VCaP (cell line): ENCODE results near the gene PLA2G4A.

Experiments used
- H3K27ac ChIP-seq: fragments of 450-650 bp; 2 replicates; pipeline ENCODE4 v1.5.1; 2017
- TF ChIP-seq, protein P1 (sequence below): fragments of 450-650 bp; conservative IDR thresholded peaks from 2 replicates; pipeline ENCODE4 v1.5.1; 2017; ENCODE audit warnings: mild to moderate bottlenecking, moderate library complexity

PLA2G4A gene

DNA sequence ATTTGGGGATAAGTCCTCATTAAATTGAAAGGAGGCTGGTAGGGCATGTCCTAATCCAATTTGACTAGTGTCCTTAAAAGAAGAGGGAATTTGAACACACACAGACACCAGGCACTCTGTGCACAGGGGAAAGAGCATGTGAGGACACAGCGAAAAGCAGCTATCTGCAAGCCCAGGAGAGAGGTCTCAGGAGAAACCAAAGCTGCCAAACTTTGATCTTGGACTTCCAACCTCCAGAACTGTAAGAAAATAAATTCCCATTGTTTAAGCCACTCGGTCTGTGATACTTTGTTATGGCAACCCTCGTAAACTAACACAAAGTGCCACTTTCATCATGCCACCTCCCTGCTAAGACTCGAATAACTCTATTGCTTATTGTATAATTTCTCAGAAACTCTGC is 13.8 kb downstream of the PLA2G4A start:
- TF ChIP-seq, protein P1, sequence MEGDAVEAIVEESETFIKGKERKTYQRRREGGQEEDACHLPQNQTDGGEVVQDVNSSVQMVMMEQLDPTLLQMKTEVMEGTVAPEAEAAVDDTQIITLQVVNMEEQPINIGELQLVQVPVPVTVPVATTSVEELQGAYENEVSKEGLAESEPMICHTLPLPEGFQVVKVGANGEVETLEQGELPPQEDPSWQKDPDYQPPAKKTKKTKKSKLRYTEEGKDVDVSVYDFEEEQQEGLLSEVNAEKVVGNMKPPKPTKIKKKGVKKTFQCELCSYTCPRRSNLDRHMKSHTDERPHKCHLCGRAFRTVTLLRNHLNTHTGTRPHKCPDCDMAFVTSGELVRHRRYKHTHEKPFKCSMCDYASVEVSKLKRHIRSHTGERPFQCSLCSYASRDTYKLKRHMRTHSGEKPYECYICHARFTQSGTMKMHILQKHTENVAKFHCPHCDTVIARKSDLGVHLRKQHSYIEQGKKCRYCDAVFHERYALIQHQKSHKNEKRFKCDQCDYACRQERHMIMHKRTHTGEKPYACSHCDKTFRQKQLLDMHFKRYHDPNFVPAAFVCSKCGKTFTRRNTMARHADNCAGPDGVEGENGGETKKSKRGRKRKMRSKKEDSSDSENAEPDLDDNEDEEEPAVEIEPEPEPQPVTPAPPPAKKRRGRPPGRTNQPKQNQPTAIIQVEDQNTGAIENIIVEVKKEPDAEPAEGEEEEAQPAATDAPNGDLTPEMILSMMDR: no peak
- H3K27ac ChIP-seq: no peak overlapping the region

DNA sequence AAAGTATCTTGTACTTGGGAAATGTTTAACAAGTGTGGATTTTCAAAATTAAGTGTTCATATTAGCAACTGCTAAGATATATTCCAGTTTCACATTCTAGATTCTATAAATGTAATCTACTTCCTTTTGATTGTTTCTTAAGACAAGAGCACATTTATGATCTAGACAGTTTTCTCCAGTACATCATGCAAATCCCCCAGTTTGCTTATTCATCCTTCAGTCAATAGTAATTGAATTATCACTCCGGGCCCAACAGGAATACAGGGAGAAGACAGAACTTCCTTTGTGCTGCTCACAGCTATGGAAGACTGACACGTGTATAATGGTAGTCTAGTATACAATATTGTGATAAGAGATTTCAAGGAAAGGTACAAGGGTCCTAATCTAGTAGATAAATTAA is 14.5 kb downstream of the PLA2G4A start:
- TF ChIP-seq, protein P1: no peak
- no peak overlapping the region for H3K27ac ChIP-seq

DNA sequence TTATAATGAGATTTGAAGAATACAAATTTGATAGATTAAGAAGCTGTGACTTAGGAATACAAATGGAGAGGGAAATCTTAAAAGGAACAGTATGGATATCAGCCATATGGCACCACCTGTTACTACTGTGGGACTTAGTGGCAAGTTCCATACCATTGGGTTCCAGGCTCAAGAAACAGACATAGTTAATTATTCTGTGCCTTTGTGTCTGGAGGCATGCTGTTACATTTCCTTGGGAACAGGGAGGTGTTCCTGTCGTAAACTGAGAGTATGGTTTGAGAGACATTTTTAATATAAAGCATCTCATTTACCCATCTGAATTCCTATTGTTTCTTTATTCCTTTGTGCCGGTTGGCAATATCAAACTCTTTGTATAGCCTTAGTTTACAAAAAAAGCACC is 15.2 kb downstream of the PLA2G4A start:
- H3K27ac ChIP-seq: no peak overlapping the region
- TF ChIP-seq, protein P1: no peak

DNA sequence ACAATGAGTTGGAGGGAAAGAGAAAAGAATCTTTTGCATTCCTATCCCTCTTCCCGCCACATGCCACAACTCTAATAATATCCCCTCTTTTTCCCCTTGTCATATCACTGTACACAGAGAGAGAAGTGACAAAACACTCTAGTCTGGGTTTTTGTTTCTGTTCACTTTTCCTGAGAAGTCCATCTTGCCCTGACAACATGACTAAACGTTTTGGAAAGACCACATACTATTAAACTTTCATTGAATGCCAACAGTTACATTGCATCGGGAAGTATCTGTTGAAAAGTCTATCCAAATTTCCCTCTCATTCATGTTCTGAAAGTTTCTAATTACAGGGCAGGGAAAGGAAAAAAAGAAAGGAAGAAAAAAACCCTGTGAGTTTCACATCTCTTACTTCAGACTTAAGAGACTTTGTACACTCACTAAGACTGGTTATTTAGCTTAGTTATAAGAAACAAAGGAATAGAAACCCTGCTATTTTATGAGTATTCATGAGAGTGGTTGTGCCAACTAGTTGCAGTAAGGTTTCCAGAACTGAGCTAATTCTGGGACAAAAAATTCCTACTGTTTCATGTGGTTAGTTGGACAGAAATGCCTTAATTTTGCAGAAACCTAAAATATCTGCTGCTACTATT is 16.9 kb downstream of the PLA2G4A start:
- no peak overlapping the region for H3K27ac ChIP-seq
- TF ChIP-seq, protein P1: no peak

DNA sequence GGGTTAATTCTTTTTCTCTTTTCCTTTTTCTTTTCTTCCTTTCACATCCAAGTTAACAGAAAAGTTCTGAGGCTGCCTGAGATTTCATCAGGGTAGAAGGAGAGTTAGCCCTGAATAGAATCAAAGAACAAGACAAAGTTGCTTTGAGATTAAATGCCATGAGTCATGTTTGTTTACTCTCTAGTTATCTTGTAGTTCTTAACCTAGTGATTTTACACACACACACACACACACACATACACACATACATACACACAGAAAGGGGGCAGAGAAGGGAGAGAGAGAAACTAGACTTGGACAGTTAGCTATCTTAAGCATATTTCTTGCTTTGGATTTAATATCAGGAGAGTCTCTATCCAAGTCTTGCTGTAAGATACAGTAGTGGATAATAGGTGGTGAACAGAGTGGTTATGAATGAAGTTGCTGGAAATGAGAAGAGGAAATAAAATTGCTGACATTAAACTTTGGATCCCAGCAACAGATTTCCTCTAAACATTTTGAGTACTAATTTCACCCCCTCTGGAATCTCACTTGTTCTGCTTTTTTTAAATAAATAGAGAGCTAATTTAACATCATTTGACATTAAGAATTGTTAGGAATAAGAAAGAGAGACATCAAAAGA is 19.9 kb downstream of the PLA2G4A start:
- TF ChIP-seq, protein P1: no peak
- H3K27ac ChIP-seq: no peak overlapping the region

DNA sequence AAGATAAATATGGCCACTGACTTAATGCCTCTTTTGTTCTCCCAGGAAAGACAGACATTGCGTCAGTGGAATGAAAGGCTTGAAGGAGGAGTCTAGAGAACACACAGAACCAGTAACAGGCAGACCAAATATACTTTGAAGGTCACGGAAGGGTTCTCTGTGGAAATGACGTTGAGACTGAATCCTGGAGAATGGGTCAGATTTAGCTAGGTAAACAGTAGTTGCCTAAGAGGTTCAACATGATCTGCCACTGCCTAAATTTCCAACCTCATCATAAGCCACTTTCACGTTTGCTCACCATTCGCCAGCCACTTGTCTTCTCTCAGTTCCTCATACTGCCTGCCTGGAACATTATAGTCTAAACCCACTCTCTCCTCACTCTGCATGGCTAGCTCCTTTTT is 20.5 kb downstream of the PLA2G4A start:
- TF ChIP-seq, protein P1: no peak
- H3K27ac ChIP-seq: no peak overlapping the region

DNA sequence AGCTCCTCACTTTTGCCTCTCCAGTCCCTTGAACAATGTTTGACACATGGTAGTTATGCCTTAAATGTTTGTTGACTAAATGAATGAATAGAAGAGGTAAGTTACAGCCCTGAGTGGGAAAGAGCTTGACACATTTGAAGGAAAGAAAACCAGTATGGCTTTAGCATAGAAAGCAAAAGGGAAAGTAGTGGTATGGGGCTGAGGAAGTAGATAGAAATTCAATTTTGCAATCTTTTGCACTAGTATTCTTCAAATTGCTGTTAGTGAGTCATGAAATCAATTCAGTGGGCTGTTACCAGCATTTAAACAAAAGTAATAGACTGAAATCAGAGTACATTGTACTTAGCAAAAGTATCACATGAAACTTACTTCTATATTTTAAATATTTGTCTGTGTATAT is 21.1 kb downstream of the PLA2G4A start:
- TF ChIP-seq, protein P1: no peak
- no peak overlapping the region for H3K27ac ChIP-seq
